Measurements from ENCODE around the gene ANKLE2.

The ANKLE2 gene

DNA sequence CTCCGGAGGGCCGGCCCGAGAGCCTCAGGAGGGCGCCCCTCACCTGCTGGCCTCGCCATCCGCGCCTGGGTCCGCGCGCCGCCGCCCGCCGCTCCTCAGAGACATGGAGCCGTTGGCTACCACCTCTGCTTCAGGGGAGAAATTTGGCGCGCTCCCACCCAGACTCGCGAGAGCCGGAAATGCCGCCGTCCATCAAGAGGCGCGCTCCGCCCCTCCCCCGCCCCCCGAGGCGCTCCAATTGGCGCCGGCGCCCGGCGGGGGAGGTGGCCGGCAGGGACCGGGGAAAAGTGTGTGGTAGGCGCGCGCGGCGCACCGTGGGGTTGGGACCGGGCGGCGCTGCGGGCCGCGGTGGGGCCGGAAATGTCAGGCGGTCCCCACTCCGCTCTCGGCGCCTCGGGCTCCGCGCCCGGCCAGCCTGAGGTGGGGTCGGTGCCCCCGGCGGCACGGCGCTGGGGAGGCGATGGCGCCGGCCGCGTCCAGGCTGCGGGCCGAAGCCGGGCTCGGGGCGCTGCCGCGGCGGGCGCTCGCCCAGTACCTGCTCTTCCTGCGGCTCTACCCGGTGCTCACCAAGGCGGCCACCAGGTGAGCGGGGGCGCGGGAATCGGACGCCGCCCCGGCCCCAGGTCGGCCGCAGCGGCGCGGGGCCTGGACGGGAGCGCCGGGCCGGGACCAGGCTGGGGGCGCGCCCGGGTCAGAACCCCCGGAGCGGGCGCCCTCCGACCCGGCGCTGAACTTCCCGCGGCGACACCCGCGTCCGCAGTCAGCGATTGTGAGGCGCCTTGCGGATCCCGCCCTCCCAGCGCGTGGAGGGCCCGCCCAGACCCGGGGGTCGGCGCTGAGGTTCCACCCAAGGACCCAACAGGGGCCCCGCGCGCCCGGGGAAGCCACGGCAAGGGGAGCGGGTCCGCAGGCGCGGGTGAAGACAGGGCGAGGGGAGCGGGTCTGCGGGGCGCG lies 74.1 kb downstream of the ANKLE2 start, which contains the start of the genes POLE and PXMP2:
POLE (minus strand) TSS at position 132 of the 954 bp plus-strand sequence; CDS start at position 105, 27 bp downstream.
PXMP2 (plus strand) TSS at position 377 of the 954 bp plus-strand sequence; CDS start at position 461, 84 bp downstream.
- peak; percentile 94 for DNase-seq (ENCODE audit: low spot score)

DNA sequence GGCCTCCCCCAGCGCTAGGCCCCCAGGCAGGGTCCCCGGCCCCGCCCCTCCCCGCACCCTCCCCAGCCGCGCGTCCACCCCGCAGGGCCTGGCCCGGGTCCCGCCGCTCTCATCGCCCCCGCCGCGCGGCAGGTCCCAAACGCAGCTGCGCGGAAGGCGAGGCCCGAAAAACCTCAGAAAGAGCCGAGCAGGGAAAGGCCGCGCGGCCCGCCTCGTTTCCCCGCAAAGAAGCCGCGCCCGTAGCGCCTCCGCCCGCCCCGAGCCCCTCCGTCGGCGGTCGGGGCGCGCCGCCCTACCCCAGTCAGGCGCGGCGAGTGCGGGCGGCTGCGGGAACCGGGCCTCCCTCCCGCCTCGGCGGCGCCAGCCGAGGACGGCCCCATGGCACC lies 74.8 kb downstream of the ANKLE2 start:
- DNase-seq (ENCODE audit: low spot score), result no peak

DNA sequence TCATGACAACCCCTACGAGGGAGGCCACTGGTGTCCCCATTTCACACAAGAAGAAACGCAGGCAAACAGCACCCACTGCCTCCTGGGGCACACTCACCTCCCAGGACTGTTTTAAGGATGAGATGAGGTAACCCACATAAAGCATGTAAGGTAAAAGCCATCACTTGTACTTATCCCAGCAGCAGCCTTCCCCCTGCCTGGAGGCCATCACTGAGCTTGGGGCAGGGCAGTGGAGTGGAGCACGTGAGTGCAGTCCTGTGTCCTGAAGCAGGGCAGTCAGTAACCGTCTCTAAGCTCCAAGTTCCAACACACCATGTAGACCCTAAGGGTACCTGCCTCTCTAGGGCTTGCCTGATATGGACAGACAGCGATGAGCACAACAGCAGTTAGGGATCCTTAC lies 76.2 kb downstream of the ANKLE2 start:
- no peak for DNase-seq (ENCODE audit: low spot score)

DNA sequence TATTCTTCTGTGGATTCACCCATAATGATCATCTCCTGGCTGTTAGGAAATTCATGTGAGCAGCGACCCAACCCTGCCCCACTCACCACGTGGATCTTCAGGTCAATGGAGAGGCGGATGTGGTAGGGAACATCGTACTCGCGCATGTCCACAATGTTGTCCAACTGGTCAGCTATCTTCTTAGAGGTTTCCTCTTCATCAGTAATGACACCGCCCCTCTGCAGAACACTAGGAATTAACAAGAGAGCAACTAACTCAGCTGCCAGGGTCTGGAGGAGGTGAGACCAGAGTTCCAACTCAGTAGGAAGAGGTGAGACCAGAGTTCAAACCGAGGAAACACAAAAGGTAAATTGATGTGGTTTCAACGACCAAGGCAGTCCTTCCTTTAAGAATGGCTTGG lies 84.1 kb downstream of the ANKLE2 start:
- no peak for DNase-seq (ENCODE audit: low spot score)

DNA sequence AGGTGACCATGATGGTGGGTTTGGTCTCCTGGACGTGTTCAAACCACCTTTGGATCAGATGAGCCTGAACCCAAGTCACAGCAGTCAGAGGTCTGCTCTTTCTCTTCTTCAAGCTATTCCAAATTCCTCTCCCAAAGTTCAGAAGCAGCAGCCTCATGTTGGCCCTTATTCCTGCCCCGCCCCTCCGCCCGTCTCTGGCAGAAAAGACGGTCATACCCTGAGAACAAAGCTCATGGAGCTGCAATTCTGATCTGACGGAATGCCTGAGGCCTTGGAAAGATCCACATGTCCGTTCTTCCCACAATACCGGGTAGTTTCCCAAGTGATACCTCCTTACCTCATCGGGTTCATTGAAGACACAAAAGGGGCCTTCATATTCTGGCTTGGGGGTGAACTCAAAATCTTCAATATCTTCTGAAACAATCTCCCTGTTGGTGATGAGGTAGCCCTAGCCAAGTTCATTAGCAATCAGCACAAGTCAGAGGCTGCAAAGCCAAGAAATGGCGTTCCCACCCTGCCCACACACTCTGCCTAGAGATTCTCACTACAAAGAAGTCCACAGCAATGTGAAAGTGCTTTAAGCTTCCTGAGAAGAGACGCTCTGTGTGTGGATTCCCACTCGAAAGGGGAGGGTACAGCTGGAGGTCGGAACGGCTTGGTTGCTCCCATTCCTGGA lies 85.7 kb downstream of the ANKLE2 start:
- DNase-seq (ENCODE audit: low spot score), result no peak
